OCI-LY7 (cell line): ENCODE measurements around the gene DOCK1.

Experiments
- EZH2phosphoT487 ChIP-seq: fragments of 200-600 bp; sonication (generic); IDR thresholded peaks from 2 replicates; pipeline ENCODE4 v1.6.1; 2018; ENCODE audit warnings: low read depth, borderline replicate concordance, mild to moderate bottlenecking, mixed run types, antibody characterized with exemption, low read length, moderate library complexity, mixed read lengths
- TF ChIP-seq, protein P1 (sequence below): fragments of 200-600 bp; sonication (generic); conservative IDR thresholded peaks from 2 replicates; pipeline ENCODE4 v1.5.1; 2014; ENCODE audit warnings: mild to moderate bottlenecking, antibody characterized with exemption, low read length, moderate library complexity, mixed read lengths

DNA sequence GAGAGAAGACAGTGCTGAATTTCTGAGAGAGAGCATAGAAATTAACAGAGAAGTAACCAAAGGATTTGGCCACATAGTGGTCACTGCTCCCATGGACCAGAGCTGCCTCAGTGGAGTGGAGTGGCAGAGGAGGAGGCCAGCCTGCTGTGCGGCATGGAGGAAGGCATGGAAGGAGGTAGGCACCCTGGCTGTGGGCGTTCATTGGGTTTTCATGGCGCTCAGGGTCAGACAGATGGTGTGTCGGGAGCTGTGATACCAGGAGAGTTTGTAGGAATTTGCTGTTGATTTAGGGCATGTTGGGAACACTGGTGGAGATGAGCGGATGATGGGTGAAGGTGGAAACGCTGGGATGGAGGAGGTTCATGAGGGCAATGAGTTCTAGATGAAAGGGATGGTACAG lies 370.0 kb downstream of the DOCK1 start:
- TF ChIP-seq, protein P1, sequence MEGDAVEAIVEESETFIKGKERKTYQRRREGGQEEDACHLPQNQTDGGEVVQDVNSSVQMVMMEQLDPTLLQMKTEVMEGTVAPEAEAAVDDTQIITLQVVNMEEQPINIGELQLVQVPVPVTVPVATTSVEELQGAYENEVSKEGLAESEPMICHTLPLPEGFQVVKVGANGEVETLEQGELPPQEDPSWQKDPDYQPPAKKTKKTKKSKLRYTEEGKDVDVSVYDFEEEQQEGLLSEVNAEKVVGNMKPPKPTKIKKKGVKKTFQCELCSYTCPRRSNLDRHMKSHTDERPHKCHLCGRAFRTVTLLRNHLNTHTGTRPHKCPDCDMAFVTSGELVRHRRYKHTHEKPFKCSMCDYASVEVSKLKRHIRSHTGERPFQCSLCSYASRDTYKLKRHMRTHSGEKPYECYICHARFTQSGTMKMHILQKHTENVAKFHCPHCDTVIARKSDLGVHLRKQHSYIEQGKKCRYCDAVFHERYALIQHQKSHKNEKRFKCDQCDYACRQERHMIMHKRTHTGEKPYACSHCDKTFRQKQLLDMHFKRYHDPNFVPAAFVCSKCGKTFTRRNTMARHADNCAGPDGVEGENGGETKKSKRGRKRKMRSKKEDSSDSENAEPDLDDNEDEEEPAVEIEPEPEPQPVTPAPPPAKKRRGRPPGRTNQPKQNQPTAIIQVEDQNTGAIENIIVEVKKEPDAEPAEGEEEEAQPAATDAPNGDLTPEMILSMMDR, result no peak
- TF ChIP-seq EZH2phosphoT487, result no peak
